ENCODE results near the gene TAGAP.
"Not testable (repeated sequence)": the region's sequence is repeated elsewhere in the genome, so short reads cannot be mapped to it uniquely, and the experiment has no call there.

The TAGAP gene

GRCh38 chr6:159042003-159042825, 2.6 kb downstream of the TAGAP start:
- DNase-seq = peak; percentile 48

DNA sequence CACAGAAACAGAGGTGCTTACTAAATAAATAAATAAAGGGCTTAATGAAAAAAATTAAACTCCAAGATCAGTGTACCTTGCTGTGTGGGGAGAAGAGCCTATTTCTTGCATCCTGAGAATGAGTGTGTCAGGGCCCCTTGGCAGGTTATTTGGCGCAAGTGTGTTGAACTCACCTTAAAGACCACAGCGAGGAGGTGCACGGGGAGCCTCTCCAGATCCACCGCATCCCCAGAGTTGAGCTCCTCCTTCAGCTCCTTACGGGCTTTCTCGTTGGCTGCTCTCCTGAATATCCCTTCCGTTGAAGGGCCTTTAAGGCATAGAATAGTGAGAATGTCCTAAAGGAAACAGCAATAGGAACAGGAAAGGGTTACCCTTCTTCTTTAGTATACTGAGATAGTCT, 3.6 kb downstream of the TAGAP start:
- no peak for DNase-seq

- no peak for DNase-seq
Observed at GRCh38 chr6:159039885-159040258, 4.9 kb downstream of the TAGAP start.

- DNase-seq = no peak
Observed at GRCh38 chr6:159038914-159039884, 5.6 kb downstream of the TAGAP start.

DNA sequence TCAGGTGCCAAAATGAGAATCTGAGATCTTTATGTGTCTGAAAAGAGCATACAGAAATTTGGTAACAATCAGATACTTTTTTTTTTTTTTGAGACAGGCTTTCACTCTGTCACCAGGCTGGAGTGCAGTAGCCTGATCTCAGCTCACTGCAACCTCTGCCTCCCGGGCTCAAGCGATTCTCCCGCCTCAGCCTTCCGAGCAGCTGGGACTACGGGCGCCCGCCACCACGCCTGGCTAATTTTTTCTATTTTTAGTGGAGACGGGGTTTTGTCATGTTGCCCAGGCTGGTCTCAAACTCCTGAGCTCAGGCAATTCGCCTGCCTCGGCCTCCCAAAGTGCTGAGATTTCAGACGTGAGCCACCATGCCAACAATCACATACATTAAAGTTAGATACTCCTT, 6.5 kb downstream of the TAGAP start:
- DNase-seq = not testable (repeated sequence)

DNA sequence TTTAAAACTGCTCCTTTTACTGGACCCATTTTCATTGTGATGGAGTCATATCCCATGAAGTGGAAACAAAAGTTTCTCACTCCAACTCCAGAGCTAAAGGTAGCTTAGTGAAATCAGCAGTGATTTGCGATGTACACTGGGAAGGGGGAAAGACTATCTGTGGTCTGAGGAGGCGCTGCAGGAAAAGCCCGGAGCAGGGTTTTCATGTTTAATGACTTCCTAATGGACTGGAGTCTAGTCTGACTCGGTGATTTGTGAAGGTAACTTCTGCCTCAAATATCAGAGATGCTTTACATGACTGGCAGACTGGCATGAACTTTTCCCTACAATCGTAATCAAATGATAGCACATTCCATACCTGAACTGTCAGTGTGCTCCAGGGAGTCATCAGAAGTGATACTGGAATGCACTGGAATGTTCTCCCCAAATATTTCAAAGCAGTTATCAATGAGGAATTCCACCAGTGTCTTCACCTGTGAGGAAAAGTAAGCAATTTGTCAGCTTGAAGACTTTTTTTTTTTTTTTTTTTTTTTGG, 7.0 kb downstream of the TAGAP start:
- no peak for DNase-seq

DNA sequence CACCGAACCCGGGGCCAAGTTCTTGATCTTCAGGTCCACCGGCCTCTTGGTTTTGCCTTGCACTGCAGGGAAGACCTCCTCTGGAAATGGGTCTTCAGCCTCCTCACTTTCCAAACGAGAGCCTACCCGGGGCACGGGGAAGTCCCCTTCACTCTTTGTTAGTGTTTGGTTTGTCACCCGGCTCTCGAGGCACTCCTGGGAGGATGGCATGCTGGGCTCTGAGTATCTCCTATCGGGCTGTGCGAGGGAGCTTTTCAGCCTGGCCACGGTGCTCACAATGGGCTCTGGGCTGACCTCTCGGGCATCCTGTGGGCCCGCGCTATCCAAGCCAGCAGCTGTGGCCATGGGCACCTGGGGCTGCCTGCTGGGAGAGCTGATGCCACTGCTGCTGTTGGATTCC, 8.1 kb downstream of the TAGAP start:
- DNase-seq = no peak

- no peak for DNase-seq
Observed at GRCh38 chr6:159035891-159036290, 8.9 kb downstream of the TAGAP start.

DNA sequence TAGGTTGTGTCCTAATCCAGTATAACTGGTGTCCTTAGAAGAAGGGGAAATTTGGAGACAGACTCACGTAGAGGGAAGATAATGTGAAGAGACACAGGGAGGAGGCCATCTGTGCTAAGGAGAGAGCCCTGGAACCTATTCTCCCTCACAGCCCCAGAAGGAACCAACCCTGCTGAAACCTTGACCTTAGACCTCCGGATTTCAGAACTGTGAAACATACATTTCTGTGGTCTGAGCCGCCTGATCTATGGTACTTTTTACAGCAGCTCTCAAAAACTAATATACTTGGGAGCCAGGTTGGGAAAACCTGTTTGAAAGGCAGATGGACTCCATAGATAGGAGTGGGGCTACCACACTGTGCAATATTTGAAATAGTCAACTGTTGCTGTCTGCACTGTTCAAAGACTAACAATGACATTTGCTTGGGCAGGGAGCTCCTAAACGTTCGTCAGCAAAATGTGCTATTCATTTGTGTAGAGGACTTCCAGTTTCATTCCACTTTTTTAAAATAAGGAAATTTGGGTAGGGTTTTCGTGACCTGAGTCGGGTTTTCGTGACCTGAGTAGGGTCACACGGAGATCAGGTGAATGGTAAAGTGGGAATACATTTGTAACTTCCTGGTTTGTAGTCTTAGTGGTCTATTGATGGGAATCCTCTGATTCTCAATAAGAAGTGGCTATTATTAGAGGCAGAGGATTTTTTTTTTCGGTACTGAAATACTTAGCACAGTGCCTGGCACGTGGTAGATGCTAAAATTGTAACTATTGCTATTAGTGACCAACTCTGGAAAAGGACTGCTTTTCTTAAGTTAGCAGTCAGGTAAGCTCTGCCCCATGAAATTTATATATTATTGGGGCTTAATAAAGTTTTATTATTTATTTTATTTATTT, 11.4 kb downstream of the TAGAP start:
- DNase-seq = no peak

- DNase-seq = no peak
Observed at GRCh38 chr6:159031846-159032245, 12.9 kb downstream of the TAGAP start.

GRCh38 chr6:159030168-159030567, 14.6 kb downstream of the TAGAP start:
- no peak for DNase-seq

GRCh38 chr6:159025224-159025623, 19.6 kb downstream of the TAGAP start:
- DNase-seq = not testable (repeated sequence)

GRCh38 chr6:159023893-159024292, 20.9 kb downstream of the TAGAP start:
- no peak for DNase-seq

DNA sequence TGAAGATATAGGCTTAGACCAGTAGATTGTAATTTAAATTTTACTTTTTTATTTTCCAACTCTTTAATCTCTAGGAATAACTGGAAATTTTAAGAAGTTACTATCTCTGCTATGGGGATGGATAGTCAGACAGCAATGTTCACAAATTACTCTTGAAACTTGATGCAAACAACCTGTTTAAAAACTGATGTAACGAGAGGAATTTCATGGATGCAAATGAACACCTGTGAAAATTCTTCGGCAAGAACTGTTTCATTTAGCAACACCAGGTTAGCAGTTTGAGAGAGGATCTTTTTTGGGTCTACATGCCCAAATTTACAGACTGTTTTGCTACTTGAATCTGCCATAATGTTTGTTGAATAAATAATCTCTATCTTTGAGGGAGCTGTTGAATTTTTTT, 24.8 kb downstream of the TAGAP start:
- DNase-seq = no peak

GRCh38 chr6:159017757-159018559, 26.8 kb downstream of the TAGAP start:
- DNase-seq = no peak

DNA sequence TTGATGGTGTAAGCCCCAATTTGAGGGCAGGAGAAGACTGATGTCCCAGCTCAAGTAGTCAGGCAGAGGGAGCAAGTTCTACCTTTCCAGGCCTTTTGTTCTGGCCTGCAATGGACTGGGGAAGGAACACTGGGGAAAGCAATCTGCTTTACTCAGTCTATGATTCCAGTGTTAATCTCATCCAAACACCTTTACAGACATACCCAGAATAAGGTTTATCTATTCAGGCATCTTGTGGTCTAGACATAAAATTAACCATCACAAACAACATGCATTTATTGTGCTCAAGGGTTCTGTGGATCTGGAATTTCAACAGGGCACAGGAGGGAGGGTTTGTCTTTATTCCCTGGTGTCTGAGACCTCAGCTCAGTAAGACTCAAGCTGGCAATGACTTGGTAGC, 30.4 kb downstream of the TAGAP start:
- DNase-seq = no peak

DNA sequence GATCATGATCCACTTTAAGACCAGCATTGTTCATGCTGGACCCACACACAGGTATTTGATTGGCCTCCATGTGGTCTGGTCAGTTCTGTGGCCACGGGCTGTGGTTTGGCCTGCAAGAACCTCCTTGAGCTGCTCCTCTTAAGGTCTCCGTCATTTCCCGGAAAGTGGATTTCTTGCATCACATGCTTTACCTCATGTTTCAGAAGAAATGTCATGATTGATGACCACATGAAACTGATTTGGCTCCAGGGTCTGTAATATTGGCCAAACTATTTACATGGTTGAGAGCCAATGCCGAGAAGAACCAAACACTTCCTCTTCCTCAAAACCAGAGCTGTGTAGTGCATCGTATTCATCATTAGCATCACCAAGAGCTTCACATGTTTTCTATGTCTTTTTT, 31.6 kb downstream of the TAGAP start:
- no peak for DNase-seq

DNA sequence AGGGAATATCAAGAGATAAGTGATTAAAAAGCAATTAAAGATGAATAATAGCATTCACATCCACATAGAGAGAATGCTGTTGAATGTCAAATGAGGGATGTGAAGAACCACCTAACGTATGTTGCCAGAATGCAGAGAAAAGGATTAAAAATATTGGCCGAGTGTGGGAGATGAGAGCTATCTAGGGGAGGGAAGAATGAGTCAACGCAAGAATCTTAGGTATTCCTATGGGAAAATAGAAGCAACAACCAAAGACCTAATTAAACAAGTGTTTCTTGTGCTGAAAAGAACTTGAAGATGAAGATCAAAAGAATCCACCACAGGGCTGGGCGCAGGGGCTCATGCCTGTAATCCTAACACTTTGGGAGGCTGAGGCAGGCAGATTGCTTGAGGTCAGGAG, 32.6 kb downstream of the TAGAP start:
- DNase-seq = no peak

DNA sequence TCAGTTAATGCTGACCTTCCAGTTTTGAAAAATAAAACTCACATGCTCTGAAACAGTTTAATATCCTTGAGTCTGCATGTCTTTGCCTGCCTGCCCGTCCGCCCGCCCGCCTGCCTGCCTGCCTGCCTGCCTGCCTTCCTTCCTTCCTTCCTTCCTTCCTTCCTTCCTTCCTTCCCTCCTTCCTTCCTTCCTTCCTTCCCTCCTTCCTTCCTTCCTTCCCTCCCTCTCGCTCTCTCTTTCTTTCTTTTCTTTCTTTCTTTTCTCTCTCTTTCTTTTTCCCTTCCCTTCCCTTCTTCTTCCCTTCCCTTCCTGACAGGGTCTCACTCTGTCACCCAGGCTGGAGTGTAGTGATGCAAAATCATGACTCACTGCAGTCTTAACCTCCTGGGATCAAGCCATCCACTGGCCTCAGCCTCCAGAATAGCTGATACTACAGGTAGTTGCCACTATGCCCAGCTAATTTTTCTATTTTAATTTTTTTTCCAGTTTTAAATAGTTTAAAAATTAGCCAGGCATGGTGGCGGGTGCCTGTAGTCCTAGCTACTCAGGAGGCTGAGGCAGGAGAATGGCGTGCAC, 34.7 kb downstream of the TAGAP start:
- not testable (repeated sequence) for DNase-seq

DNA sequence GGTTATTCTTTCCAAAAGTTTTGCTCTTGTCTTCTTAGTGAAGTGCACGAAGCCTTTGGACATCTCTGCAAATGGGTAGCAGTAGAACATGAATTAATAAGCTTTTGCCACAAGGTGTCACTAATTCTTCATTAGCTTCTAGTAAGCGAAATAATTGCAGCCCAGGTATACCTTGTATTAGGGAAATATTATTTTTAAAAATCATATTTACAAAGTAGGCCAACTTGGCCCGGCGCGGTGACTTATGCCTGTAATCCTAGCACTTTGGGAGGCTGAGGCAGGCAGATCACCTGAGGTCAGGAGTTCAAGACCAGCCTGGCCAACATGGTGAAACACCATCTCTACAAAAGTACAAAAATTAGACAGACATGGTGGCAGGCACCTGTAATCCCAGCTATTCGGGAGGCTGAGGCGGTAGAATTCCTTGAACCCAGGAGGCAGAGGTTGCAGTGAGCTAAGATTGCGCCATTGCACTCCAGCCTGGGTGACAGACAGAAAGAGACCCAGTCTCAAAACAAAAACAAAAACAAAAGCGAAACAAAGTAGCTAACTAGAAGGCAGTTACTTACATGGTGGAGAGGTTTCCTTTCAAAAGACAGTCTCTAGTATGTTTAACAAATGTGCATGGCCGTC, 36.0 kb downstream of the TAGAP start:
- no peak for DNase-seq

GRCh38 chr6:159007510-159007909, 37.3 kb downstream of the TAGAP start:
- DNase-seq = no peak
